ENCODE measurements around the gene MYO16.

DNA sequence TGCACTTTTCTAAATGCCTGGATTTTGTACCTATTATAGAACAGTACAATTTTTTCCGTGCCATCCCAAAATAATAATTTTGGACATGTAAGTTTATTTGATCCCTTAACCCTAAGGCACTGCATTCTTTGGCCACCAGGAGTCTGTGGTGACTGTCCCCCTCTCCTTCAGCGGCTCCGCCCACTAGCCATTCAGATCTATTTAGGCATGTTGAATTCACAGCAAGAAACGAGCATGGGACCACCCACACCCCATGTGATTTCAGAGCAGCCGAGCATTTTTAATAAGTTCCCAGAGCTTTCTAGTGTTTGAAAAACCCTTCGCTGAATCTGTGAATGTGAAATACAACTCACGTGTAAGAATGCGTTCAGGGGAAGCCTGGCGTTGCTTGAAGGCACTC is 567.5 kb downstream of the MYO16 start:
- TF ChIP-seq, protein P1, sequence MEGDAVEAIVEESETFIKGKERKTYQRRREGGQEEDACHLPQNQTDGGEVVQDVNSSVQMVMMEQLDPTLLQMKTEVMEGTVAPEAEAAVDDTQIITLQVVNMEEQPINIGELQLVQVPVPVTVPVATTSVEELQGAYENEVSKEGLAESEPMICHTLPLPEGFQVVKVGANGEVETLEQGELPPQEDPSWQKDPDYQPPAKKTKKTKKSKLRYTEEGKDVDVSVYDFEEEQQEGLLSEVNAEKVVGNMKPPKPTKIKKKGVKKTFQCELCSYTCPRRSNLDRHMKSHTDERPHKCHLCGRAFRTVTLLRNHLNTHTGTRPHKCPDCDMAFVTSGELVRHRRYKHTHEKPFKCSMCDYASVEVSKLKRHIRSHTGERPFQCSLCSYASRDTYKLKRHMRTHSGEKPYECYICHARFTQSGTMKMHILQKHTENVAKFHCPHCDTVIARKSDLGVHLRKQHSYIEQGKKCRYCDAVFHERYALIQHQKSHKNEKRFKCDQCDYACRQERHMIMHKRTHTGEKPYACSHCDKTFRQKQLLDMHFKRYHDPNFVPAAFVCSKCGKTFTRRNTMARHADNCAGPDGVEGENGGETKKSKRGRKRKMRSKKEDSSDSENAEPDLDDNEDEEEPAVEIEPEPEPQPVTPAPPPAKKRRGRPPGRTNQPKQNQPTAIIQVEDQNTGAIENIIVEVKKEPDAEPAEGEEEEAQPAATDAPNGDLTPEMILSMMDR (conservative IDR thresholded peaks at IDR 0.05): peak; percentile 39
- TF ChIP-seq ZFX (IDR thresholded peaks at IDR 0.05): no peak

All from C4-2B (cell line).